Hematopoietic multipotent progenitor cell (in vitro differentiated cells): ENCODE results near the gene CYP51A1. TPM values are rescaled to one million over a fixed set of nuclear protein-coding genes. Genes with fewer than 3 reads are reported as not detected.

Experiments
- total RNA-seq: library from RNA; depleted of rRNA; stranded (reverse); fragments of >200 nt; gene quantifications from one replicate; pipeline ENCODE4 v1.2.3, GENCODE V29; 2012

Gene CYP51A1
- total RNA-seq, 1 donor, result 38.8 TPM

Other genes starting within 250 kb of the CYP51A1 start
- 22.1 TPM for gene AKAP9, start 193.6 kb downstream of the CYP51A1 start, total RNA-seq
- gene LRRD1, start 44.7 kb upstream of the CYP51A1 start, total RNA-seq, result under 0.01 TPM
- gene KRIT1, start 111.4 kb upstream of the CYP51A1 start, total RNA-seq, result 22.1 TPM
- gene ANKIB1, start 111.5 kb upstream of the CYP51A1 start, total RNA-seq, result 17.0 TPM